Transverse colon (tissue), 4 donors: ENCODE measurements around the gene RANBP3L. TPM values are rescaled to one million over a fixed set of nuclear protein-coding genes. Genes with fewer than 3 reads are reported as not detected.

Experiments used
- DNase-seq: peaks from one replicate; pipeline ENCODE4 v3.0.0-alpha.2; 2019
- H3K27ac ChIP-seq, 4 donors: fragments of 200-600 bp; sonication (generic); 2 replicates each; pipeline ENCODE4 v1.5.1; 2016 to 2018; ENCODE audit warnings: inconsistent platforms in 4 of 4
- H3K27me3 ChIP-seq: fragments of 200-600 bp; sonication (generic); 2 replicates; pipeline ENCODE4 v1.5.1; 2017; ENCODE audit warnings: inconsistent platforms
- H3K36me3 ChIP-seq, 4 donors: fragments of 200-600 bp; sonication (generic); 2 replicates each; pipeline ENCODE4 v1.5.1; 2017 to 2019; ENCODE audit warnings: inconsistent platforms in 4 of 4
- H3K4me1 ChIP-seq, 4 donors: fragments of 200-600 bp; sonication (generic); 2 replicates each; pipeline ENCODE4 v1.5.1; 2017 to 2020; ENCODE audit warnings: inconsistent platforms in 4 of 4
- H3K4me3 ChIP-seq, 4 donors: fragments of 200-600 bp; sonication (generic); 1 replicate in 1 of 4; 2 replicates in 3 of 4; pipeline versions ENCODE4 v1.5.1 to v1.6.1; 2017 to 2019; ENCODE audit warnings: inconsistent platforms in 4 of 4
- H3K9me3 ChIP-seq, 2 donors: fragments of 200-600 bp; sonication (generic); 2 replicates each; pipeline ENCODE4 v1.5.1; 2017 to 2019; ENCODE audit warnings: inconsistent platforms in 2 of 2
- CTCF ChIP-seq, 5 experiments: fragments of 200-600 bp in 3 of 5; fragments of 450-650 bp in 2 of 5; sonication (generic) in 3 of 5; IDR thresholded peaks; 1 replicate in 2 of 5; 2 replicates in 3 of 5; pipeline ENCODE4 v1.5.1; 2016 to 2017; ENCODE audit warnings: antibody characterized with exemption in 5 of 5, inconsistent platforms in 3 of 5, mild to moderate bottlenecking in 2 of 5, moderate library complexity in 1 of 5
- EP300 ChIP-seq: sonication (generic); formaldehyde crosslinking; IDR thresholded peaks from one replicate; pipeline ENCODE4 v1.6.1; 2017; ENCODE audit warnings: antibody characterized with exemption, low read depth
- POLR2A ChIP-seq: fragments of 450-650 bp; IDR thresholded peaks from one replicate; pipeline ENCODE4 v1.6.1; 2016; ENCODE audit warnings: antibody characterized with exemption, mild to moderate bottlenecking, moderate library complexity
- POLR2AphosphoS5 ChIP-seq, 3 donors: sonication (generic); formaldehyde crosslinking; IDR thresholded peaks; one replicate each; pipeline ENCODE4 v1.6.1; 2016; ENCODE audit warnings: antibody characterized with exemption in 3 of 3
- WGBS, 2 donors: methylation state at CpG; one replicate each; pipeline ENCODE4 v1.1.5; 2018; ENCODE audit warnings: low coverage in 1 of 2; 5-methylcytosine and 5-hydroxymethylcytosine counted together
- in situ Hi-C, 4 donors: fragments of 200-750 bp; cut with MboI; loops; one replicate each; pipeline versions ENCODE4 v1.15.0 to v1.15.1; 2017; ENCODE audit warnings: low sequenced_read_pairs in 3 of 4, low pct_ligation_motif_present in 1 of 4, low pct_unique_long_range_greater_than_20kb in 1 of 4
- intact Hi-C: fragments of 100-400 bp; cut with DNase I; formaldehyde crosslinking; loops from one replicate; pipeline ENCODE4 v1.15.1; 2023; ENCODE audit warnings: low total_unique reads
- total RNA-seq, 4 donors: library from RNA; depleted of rRNA; stranded (reverse); fragments of >200 nt; gene quantifications; one replicate each; pipeline ENCODE4 v1.1.0, GENCODE V29; 2016

The RANBP3L gene
- total RNA-seq, 4 donors from 2014 or later = 0.60 to 1.2 (median 0.96) TPM

DNA sequence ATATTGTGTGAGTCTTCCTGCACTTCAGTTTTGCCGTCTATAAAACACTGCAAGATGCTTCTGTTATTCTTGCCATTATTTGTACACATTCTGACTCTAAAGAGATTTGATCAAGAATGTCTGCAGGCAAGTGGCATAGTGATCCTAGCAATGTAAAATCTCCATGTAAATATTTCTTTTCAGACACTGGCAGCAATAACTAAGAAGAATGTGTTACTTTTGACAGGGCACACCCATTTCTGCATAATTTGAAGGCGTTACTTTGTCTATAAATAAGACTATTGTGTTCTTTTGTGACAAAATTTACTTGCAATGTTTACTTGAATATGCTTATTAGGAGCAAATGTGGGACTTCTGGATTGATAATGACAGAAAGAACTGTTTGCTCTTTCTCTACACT, 20.1 kb downstream of the RANBP3L start:
- no peak for DNase-seq
- Histone ChIP-seq H3K4me1 (no peaks in the 10 kb centered on the region), H3K36me3 (no peaks in the 10 kb centered on the region), H3K27me3 (no peaks in the 10 kb centered on the region), H3K9me3 (no peaks in the 10 kb centered on the region), H3K27ac (no peak overlapping the region), H3K4me3 (no peak overlapping the region)
- intact Hi-C loops = loop anchor here (5.0 kb wide), 1 partner anchor 1071 kb away; no protein-coding TSS in a partner anchor
- in situ Hi-C loops = no loop called here
- 77 to 78% methylated on average over 2 of the region's 2 CpGs for WGBS, 2 donors
- TF ChIP-seq CTCF (IDR thresholded peaks at IDR 0.05) = no peak
- TF ChIP-seq EP300 = no peak
- no peak for TF ChIP-seq POLR2A
- no peak for TF ChIP-seq POLR2AphosphoS5 (IDR thresholded peaks at IDR 0.05)

DNA sequence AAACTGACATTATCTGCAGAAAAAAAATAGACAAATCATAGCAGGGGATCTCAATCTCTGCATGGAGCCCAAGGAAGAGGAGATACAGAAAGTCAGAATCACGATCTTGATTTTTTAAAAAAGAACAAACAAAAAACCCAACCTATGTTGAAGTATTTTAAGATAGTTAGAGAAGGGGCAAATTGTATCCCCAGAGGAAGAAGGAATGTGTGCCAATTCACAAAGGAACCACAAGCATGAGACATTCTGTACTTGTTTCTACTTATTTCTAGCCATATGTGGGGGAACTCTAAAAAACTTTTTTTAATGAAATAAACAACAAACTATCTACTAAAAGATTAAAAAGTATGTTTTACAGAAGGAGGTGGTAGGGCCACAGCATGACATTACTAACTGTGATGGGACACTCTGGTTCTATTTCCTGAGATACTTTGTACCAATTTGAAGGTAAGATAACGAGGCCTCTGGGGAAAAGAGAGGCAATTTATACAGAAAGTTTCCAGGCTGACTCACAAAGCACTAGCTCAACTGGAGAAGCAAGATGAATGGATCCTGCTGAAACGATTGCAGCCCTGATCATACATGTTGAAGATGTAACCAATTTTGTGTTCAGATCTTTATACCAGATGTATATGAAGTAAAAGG, 22.5 kb downstream of the RANBP3L start:
- WGBS, 2 donors = 60 to 81% methylated on average over 3 of the region's 3 CpGs
- no peak for DNase-seq
- H3K9me3 ChIP-seq = no peaks in the 10 kb centered on the region
- no peaks in the 10 kb centered on the region for H3K36me3 ChIP-seq
- no peak overlapping the region for H3K27ac ChIP-seq
- intact Hi-C loops = no loop called here
- TF ChIP-seq EP300 (no peak), POLR2A (no peak), POLR2AphosphoS5 (IDR thresholded peaks at IDR 0.05) (no peak)
- H3K4me3 ChIP-seq = no peak overlapping the region
- H3K27me3 ChIP-seq = no peaks in the 10 kb centered on the region
- H3K4me1 ChIP-seq = no peaks in the 10 kb centered on the region
- in situ Hi-C loops = no loop called here

- Histone ChIP-seq H3K4me1 (peaks cover 0 to 4% (median 0%) of the 10 kb centered on the region in 4 donors), H3K4me3 (no peak overlapping the region), H3K36me3 (no peaks in the 10 kb centered on the region), H3K27ac (no peak overlapping the region), H3K27me3 (no peaks in the 10 kb centered on the region), H3K9me3 (no peaks in the 10 kb centered on the region)
- no peak for DNase-seq
- WGBS, 2 donors = 63 to 72% methylated on average over 3 to 5 of the region's 5 CpGs
- in situ Hi-C loops (no loop called here), intact Hi-C loops (no loop called here)
- TF ChIP-seq POLR2AphosphoS5 (IDR thresholded peaks at IDR 0.05) (no peak), EP300 (no peak), CTCF (IDR thresholded peaks at IDR 0.05) (no peak), POLR2A (no peak)
These were observed 24.1 kb downstream of the RANBP3L start for GRCh38 chr5:36277521-36278176.

- Histone ChIP-seq H3K27me3 (no peaks in the 10 kb centered on the region), H3K9me3 (no peaks in the 10 kb centered on the region), H3K36me3 (no peaks in the 10 kb centered on the region), H3K4me3 (no peak overlapping the region), H3K4me1 (peaks cover 0 to 4% (median 0%) of the 10 kb centered on the region in 4 donors), H3K27ac (no peak overlapping the region)
- intact Hi-C loops = no loop called here
- DNase-seq = no peak
- TF ChIP-seq POLR2AphosphoS5 (IDR thresholded peaks at IDR 0.05) = no peak
- in situ Hi-C loops = no loop called here
These were observed 24.8 kb downstream of the RANBP3L start for GRCh38 chr5:36276864-36277263.

DNA sequence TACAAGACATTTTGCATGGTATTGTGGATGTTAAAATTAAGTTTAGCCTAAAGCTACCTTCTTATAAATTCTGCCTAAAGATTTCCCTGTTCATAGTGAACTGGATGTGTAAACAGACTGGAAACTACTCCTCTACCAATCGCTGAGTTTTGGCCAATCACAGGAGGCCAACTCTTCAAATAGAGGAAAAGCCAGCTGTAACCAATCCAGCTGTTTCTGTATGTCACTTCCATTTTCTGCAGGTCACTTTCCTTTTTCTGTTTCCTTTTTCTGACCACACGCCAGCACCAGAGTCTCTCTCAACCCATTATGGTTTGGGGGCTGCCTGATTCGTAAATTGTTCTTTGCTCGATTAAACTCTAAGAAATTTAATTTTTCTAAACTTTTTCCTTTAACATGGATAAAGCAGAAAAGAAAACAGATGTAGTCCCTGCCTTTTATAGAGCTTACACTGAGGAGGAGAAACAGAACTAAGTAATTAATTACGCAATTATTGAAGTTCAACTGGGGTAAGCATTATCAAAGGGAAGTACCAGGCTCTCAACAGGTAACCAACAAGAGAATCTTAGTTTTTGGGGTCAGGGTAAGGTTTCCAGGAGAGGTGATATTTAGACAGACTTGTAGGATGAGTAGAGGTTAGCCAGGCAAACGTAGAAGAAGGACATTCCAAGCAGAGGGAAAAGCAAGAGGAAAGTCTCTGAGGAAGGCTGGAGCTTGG, 27.7 kb downstream of the RANBP3L start:
- no peak for TF ChIP-seq POLR2AphosphoS5 (IDR thresholded peaks at IDR 0.05)
- TF ChIP-seq CTCF (IDR thresholded peaks at IDR 0.05) = no peak
- no peak for TF ChIP-seq POLR2A
- TF ChIP-seq EP300 = no peak
- no peaks in the 10 kb centered on the region for H3K9me3 ChIP-seq
- H3K27me3 ChIP-seq = no peaks in the 10 kb centered on the region
- in situ Hi-C loops (loop anchor here in 1 of 4 donors (25.0 kb wide), 1 partner anchor 413 kb away; no protein-coding TSS in a partner anchor), intact Hi-C loops (no loop called here)
- no peak overlapping the region for H3K27ac ChIP-seq
- peaks cover 0 to 4% (median 0%) of the 10 kb centered on the region in 4 donors for H3K4me1 ChIP-seq
- no peak for DNase-seq
- no peaks in the 10 kb centered on the region for H3K36me3 ChIP-seq
- H3K4me3 ChIP-seq = no peak overlapping the region
- WGBS, 2 donors = 70 to 78% methylated on average over 6 of the region's 6 CpGs
